HG03175 (cell line): ENCODE results near the gene CCNYL1.

Experiments
- ATAC-seq: cut with Tn5 transposase; IDR thresholded peaks from one replicate; pipeline ENCODE4 v1.9.1; 2021; ENCODE audit warnings: mild to moderate bottlenecking, moderate library complexity; ENCODE audit not compliant: unreplicated experiment

CCNYL1 gene

GRCh38 chr2:207787017-207787416, 75.6 kb downstream of the CCNYL1 start:
- ATAC-seq = no peak

- no peak for ATAC-seq
Observed at GRCh38 chr2:207787800-207788199, 76.4 kb downstream of the CCNYL1 start.

GRCh38 chr2:207790898-207791297, 79.5 kb downstream of the CCNYL1 start:
- ATAC-seq = no peak

- ATAC-seq = no peak
Observed at GRCh38 chr2:207791579-207792243, 80.3 kb downstream of the CCNYL1 start.

- no peak for ATAC-seq
Observed at GRCh38 chr2:207792244-207792785, 80.9 kb downstream of the CCNYL1 start.

GRCh38 chr2:207796585-207797350, 85.3 kb downstream of the CCNYL1 start:
- ATAC-seq = no peak

GRCh38 chr2:207801259-207801658, 89.8 kb downstream of the CCNYL1 start:
- ATAC-seq = no peak

- ATAC-seq = no peak
Observed at GRCh38 chr2:207802650-207803049, 91.2 kb downstream of the CCNYL1 start.
